AG08395 (cell line): ENCODE results near the gene GREM1.

Experiments used
- DNase-seq: peaks from one replicate; pipeline ENCODE4 v3.0.0; 2012; ENCODE audit warnings: mixed read lengths, low spot score

GREM1 gene

DNA sequence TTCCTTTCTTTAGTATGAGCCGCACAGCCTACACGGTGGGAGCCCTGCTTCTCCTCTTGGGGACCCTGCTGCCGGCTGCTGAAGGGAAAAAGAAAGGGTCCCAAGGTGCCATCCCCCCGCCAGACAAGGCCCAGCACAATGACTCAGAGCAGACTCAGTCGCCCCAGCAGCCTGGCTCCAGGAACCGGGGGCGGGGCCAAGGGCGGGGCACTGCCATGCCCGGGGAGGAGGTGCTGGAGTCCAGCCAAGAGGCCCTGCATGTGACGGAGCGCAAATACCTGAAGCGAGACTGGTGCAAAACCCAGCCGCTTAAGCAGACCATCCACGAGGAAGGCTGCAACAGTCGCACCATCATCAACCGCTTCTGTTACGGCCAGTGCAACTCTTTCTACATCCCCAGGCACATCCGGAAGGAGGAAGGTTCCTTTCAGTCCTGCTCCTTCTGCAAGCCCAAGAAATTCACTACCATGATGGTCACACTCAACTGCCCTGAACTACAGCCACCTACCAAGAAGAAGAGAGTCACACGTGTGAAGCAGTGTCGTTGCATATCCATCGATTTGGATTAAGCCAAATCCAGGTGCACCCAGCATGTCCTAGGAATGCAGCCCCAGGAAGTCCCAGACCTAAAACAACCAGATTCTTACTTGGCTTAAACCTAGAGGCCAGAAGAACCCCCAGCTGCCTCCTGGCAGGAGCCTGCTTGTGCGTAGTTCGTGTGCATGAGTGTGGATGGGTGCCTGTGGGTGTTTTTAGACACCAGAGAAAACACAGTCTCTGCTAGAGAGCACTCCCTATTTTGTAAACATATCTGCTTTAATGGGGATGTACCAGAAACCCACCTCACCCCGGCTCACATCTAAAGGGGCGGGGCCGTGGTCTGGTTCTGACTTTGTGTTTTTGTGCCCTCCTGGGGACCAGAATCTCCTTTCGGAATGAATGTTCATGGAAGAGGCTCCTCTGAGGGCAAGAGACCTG lies 13.2 kb downstream of the GREM1 start:
- DNase-seq = peak; percentile 33

DNA sequence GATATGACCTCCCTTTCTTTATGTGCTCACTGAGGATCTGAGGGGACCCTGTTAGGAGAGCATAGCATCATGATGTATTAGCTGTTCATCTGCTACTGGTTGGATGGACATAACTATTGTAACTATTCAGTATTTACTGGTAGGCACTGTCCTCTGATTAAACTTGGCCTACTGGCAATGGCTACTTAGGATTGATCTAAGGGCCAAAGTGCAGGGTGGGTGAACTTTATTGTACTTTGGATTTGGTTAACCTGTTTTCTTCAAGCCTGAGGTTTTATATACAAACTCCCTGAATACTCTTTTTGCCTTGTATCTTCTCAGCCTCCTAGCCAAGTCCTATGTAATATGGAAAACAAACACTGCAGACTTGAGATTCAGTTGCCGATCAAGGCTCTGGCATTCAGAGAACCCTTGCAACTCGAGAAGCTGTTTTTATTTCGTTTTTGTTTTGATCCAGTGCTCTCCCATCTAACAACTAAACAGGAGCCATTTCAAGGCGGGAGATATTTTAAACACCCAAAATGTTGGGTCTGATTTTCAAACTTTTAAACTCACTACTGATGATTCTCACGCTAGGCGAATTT lies 14.9 kb downstream of the GREM1 start:
- no peak for DNase-seq

DNA sequence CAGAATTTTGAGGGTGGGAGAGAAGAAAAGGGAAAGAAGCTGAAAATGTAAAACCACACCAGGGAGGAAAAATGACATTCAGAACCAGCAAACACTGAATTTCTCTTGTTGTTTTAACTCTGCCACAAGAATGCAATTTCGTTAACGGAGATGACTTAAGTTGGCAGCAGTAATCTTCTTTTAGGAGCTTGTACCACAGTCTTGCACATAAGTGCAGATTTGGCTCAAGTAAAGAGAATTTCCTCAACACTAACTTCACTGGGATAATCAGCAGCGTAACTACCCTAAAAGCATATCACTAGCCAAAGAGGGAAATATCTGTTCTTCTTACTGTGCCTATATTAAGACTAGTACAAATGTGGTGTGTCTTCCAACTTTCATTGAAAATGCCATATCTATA lies 15.5 kb downstream of the GREM1 start:
- DNase-seq = no peak

DNA sequence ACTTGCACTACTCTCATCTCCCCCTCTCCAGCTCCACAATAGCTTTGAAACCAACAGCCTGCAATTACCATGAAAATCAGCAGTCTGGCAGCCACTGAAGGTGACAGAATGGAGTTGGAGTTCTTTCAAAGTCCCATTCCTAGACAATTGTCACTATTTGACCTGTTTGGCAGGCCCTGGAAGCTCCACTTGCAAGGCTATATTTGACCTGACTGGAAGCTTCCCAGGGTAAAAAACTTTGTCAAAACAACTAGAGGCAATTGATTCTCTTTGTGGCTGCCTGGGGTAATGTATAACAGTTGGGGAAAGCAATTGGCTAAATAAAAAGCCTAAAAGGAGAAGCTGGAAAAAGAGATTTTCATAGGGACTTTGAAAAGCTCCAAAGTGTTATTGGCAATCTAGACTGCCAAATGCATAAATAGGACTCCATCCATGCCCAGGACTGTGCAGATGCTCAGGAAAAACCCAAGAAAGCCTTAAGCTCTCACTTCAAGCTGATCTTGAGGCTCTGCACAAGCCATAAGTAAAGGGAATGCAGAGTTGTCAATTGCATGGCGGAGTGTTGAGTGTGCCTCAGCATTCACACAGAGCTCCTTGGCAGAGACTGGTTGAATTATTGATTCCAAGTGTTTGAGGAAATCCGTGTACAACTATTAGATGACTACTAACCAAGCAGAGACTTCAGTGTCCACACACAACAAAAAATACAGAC lies 18.3 kb downstream of the GREM1 start:
- DNase-seq = peak; percentile 1

DNA sequence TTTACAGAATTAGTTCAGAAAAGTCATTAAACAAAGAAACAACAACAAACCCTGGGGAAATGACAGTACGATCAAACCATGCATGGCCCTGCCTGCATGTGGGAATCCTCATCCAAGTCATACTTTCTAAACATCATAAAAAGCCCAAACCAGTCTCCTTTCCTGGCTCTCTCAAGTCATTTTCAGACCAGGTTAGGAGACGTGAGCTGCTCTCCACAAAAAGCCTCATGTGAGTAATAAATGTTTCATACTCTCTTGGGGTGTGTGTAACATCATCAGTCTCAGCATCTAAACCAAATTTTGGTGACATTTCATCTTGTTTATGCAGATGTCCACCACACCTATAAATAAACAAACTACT lies 18.9 kb downstream of the GREM1 start:
- DNase-seq = no peak

DNA sequence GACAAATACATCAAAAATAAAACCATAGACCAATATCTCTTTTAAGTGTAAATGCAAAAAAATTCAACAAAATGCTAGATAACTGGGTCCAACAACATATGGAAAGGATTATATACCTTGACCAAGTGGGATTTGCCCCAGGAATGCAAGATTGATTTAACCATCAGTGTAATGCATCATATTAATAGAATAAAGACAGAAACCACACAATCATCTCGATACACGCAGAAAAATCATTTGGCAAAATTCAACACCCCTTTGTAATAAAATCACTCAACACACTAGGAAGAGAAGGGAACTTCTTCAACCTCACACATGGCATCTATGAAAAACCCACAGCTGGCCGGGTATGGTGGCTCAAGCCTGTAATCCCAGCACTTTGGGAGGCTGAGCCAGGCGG lies 19.5 kb downstream of the GREM1 start:
- no peak for DNase-seq

DNA sequence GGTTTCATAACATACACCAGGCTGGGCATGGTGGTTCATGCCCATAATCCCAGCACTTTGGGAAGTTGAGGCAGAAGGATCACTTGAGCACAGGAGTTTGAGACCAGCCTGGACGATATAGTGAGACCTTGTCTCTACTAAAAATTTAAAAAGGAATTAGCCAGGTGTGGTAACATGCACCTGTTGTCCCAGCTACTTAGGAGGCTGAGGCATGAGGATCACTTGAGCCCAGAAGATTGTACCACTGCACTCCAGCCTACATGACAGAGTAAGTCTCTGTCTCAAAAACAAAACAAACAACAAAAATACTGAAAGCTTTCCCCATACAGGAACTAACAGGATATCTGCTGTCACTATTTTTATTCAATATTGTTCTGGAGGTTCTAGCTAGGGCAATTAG lies 20.9 kb downstream of the GREM1 start:
- no peak for DNase-seq

DNA sequence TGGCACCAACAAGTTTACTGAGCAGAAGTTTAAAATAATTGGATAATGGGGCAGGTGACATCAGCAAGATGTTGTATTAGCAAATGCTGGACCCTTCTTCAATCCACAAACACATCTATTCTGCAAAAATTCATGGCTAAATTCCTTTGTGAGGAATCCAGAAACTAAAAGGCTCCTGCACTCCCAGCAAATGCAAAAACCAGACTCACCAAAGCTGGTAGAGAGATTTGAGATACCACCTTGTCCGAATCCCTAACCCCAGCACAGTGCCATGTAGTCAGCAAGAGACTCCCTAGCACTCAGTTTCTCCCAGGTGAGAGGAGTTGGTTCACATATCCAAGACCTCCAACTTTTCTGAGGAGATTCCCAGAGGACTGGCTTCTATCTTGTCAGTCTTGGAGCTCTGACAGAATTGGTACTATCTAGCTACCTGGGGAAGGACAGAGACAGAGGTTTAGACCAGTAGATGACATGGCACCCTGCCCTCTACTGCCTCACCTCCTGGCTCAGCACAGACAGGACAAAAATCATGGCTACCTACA lies 21.8 kb downstream of the GREM1 start:
- no peak for DNase-seq

DNA sequence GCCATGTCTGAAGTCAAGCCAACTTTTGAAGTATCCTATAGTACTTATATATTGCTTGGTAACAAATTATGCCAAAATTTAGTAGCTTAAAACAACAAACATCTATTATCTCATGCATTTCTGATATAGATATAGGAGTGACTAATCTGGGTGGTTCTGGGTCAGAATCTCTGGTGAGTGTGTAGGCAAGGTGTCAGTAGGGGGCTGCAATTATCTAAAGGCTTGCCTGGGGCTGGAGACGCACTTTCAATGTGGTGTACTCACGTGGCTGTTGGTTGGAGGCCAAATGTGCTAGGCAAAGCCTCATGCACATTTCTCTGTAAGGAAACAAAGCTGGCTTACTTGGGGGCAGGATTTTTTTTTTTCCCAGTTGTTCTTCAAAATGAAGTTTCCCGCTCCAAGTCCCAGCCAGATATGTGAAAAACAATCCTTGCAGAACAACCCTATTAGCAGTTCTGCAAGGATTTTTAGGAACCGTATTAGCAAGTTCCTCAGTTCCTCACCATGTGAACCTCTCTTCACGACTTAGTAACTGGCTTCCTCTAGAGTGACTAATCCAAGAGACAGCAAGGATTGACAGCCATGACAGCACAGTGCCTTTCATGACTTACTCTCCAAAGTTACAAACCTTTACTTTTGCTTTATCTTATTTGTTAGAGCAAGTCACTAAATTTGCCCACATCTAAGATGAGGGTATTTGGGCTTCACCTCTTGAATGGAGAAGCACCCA lies 25.8 kb downstream of the GREM1 start:
- DNase-seq = no peak

DNA sequence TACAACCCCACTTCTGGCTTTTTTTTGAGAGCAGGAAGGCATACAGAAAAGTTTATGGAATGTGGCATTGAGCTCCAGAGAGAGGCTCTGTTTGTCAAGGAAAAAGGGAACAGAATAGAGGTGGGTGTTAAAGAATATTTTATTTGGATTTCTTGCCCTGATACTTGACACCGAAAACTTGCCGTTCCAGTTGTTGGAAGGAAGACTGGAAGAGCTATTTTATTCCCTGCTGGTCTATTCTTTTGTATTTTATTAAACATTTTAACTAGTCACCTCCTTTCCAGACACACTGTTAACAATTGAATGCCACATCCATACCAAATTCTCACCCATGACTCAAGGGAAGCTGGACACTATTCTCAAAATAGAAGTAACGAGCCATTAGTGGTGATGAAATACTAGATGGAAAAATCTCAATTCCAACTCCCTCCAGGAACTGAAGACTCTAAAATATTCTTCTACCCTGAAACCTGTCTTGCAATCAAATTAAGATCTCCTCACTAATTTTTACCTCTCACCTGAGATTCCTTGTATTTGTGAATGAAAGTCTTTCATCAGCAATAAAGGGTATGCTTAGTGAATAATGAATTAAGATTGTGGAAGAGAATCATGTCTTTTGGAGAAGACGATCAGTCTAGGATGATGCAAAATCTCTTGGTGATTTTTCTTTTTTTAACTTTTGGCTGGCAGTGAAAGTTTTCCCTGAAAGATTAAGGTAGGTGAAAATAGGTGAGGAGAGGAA lies 28.5 kb downstream of the GREM1 start:
- DNase-seq = no peak

DNA sequence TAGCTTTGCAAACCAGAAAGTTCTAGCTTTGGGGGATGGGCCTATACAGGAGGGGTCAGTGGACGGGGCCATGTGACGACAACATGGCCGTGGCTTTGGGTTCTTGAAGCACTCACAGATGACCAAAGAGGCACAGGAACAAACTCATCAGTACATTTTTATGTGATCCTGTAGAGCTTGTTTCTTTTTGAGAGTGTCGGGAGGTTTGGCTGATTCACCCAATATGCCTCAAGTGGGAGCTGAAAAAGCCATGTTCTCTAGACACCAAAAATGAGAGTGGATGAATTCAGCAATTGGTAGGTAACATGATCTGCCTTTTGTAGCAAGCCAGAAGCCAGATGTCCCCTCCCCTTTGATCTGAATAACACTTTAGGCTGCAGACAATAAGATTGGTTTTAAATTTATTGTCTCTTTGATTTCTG lies 30.1 kb downstream of the GREM1 start:
- peak; percentile 48 for DNase-seq

DNA sequence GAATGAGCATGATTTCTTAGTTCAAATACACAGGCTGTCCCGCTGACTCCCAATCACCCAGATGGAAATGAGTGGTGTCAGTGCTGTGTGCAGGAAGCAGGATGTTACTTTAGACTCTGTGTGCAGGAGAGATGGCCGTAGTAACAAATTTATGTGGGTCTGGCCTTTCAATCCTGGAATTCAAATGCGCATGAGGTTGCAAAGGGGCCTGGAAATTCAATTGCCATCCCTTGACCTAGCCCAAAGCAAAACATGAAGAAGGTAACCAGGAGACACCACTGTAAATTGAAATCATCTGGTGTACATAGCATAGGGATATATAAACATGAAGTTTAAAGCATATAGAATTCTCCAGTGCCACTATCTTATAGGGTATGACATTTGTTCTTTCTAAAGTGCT lies 33.2 kb downstream of the GREM1 start:
- DNase-seq = no peak

DNA sequence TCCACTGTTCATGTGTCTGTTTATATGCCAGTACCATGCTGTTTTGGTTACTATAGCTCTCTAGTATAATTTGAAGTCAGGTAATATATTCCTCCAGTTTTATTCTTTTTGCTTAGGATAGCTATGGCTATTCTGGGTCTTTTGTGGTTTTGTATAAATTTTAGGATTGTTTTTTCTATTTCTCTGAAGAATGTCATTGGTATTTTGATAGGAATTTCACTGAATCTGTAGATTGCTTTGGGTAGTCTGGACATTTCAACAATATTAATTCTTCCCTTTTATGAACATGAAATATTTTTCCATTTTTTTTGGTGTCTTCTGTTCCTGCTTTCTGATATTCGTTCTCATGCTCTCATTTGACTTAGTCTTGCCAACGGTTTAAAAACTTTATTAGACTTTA lies 39.6 kb downstream of the GREM1 start:
- no peak for DNase-seq

DNA sequence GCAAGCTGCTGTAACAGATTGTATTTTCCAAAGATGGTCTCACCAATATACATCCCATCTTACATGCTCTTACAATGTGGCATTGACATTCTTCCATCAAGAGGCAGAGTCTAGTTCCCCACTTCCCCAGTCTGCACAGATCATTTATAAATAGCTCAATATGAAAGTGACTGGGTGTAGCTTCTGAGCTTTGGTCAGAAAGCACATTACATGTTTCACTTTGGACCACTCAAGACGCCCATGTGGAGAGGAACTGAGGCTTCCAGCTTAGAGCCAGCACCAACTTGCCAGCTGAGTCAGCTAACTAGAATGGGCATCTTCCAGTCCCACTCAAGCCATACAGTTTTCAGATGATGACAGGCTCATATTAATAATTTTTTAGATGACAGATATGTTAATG lies 45.5 kb downstream of the GREM1 start:
- no peak for DNase-seq

DNA sequence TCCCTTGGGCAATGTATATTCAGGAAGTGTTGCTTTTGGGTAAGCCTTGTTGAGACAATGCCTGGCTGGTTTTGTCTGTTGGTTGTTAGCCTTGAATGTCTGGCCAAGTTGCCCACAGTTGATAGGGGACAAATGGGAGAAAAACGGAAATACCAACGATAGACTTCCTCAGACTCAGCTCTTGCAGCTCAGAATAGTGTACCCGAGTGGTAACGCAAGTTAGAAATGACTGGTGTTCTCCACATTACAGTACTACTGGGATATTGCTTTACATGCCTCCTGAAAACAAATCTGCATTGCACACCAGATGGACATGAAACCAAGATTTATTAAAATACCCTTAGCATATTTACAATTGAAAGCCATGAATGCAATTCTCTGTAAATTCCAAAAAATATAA lies 47.4 kb downstream of the GREM1 start:
- DNase-seq = no peak

DNA sequence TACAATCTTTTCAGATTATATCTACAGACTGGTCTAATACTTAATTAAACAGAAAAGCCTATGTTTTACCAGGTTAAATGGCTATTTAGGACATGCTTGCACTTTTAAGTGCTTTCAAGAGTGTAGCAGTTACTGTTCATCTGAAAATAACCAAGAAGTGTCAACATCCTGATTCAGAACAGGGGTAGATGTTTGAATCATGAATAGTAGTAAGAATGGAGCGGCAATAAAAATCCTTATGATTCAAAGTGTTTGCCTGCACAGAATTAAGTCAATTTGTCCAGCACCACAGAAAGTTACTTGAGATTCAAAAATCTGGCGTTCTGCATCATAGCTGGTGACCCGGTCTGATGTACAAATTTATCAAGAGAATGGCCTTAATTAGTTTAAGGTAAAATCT lies 48.3 kb downstream of the GREM1 start:
- DNase-seq = no peak

DNA sequence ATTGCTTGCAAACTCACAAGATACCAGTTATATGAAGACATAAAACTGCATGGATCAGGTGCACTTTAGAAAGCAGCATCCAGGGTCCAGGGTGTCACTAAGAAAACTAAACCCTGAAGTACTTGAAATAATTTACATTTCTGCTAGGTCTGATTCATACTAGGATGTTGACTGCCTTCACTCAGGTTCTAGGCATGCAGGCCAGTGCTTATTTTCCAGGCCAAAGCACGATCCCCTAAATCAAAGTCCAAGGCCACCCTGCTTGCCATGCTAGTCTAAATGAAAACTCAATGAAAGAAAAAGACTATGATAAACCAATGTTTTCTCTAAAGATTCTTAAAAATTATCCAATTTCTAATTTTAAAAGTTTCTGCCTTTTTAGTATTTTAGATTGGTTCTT lies 49.4 kb downstream of the GREM1 start:
- DNase-seq = no peak

DNA sequence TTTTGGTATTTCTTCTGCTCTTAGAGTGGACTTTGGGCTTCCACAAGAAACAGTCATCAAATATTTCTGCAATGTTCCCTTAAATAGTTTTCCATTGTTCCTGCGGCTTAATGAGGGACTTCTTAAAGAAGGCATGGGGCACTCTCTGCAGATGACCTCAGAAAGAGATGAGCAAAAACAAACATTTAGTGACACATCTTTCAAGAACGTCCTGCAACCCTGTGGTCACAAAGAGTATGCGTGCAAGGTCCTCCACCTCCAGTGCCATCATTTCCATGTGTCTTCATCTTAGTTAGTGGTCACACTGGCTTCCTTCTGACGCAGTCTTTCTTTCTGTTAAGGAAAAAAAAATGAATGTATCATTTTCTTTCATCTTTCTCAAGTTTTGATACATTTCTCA lies 56.2 kb downstream of the GREM1 start:
- peak; percentile 89 for DNase-seq

DNA sequence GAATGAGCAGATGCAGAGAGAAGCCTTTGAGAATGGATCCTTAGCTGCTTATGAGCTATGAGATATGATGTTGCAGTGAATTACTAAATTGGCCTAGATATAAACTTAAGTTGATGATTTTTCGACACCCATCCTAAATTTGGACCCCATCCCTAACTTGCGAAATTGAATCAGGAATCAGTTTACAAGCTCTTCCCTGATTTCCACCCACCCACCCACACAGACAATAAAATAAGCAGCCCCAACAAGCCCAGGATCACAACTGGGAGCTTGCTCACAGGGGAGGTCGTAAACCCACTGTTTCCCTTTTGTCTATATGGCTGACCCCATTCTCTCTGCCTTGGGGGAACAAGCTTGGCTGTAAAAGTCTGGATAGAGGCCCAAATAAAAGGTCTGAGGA lies 57.3 kb downstream of the GREM1 start:
- no peak for DNase-seq

DNA sequence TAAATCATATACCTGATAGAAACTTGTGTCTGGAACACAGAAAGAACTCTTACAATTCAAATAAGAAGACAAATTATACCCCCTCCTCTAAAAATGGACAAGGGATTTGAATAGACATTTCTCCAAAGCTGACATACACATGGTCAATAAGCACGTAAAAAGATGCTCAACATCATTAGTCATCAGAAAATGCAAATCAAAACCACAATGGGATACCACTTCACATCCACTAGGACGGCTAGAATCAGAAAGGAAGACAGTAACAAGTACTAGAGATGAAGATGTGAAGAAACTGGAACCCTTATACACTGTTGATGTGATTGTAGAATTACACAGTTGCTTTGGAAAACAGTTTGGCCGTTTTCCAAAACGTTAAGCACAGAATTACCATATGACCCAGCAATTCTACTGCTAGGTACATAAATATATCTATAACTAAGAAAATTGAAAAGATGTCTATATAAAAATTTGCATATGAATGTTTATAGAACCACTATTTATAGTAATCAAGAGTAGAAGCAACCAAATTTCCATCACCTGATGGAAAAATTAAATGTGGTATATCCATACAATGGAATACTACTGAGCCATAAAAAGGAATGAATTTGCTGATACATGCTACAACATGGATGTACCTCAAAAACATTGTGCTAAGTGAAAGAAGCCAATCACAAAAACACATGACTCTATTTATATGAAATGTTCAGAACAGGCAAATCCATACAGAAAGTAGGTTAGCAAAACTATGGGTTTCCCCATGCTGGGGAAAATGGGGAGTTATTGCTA lies 60.8 kb downstream of the GREM1 start:
- no peak for DNase-seq

DNA sequence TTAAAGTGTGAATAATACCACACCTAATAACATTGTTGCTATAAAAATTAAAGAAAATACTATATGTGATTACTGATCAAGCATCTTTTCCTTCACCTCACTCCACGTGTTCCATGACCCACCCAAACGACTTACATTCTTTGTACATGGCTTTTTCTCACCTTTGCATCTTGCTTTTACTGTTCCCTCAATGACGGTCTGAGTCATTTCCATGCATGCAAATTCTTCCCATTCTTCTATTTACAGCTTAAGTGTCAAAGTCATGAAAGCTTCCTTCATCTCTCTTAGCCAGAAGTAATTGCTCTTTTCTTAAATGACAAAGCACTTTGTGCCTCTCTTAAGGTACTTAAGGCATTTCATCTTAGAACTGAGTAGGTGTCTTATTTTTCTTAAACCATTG lies 64.0 kb downstream of the GREM1 start:
- DNase-seq = no peak
